ENCODE results near the gene ARNT2. TPM values are rescaled to one million over a fixed set of nuclear protein-coding genes. Genes with fewer than 3 reads are reported as not detected.

The ARNT2 gene
- total RNA-seq, 1 donor from 2014 or later = 35.7 TPM

- DNase-seq = no peak
- Mint-ChIP-seq H3K27ac (ENCODE audit: unreplicated experiment) (no peak overlapping the region), H3K4me3 (ENCODE audit: unreplicated experiment) (no peak overlapping the region), H3K4me1 (ENCODE audit: low read depth, unreplicated experiment) (no peaks in the 10 kb centered on the region), H3K27me3 (ENCODE audit: unreplicated experiment) (peaks cover 3% of the 10 kb centered on the region), H3K9me3 (ENCODE audit: unreplicated experiment) (peaks cover 2% of the 10 kb centered on the region), H3K36me3 (ENCODE audit: unreplicated experiment) (peaks cover 24% of the 10 kb centered on the region)
- no peak for TF ChIP-seq CTCF (IDR thresholded peaks at IDR 0.05; ENCODE audit: partially characterized antibody, unreplicated experiment)
Observed at GRCh38 chr15:80512726-80513660, 108.8 kb downstream of the ARNT2 start.

GRCh38 chr15:80514071-80514780 lies 110.0 kb downstream of the ARNT2 start:
- no peak for DNase-seq
- H3K27me3 Mint-ChIP-seq (ENCODE audit: unreplicated experiment) = peaks cover 3% of the 10 kb centered on the region
- H3K4me1 Mint-ChIP-seq (ENCODE audit: low read depth, unreplicated experiment) = no peaks in the 10 kb centered on the region
- peaks cover 24% of the 10 kb centered on the region for H3K36me3 Mint-ChIP-seq (ENCODE audit: unreplicated experiment)
- H3K9me3 Mint-ChIP-seq (ENCODE audit: unreplicated experiment) = peaks cover 2% of the 10 kb centered on the region
- H3K27ac Mint-ChIP-seq (ENCODE audit: unreplicated experiment) = no peak overlapping the region
- no peak for TF ChIP-seq CTCF (IDR thresholded peaks at IDR 0.05; ENCODE audit: partially characterized antibody, unreplicated experiment)
- no peak overlapping the region for H3K4me3 Mint-ChIP-seq (ENCODE audit: unreplicated experiment)

- no peak for DNase-seq
- no peaks in the 10 kb centered on the region for H3K27me3 Mint-ChIP-seq (ENCODE audit: unreplicated experiment)
- peaks cover 15% of the 10 kb centered on the region for H3K36me3 Mint-ChIP-seq (ENCODE audit: unreplicated experiment)
- no peaks in the 10 kb centered on the region for H3K4me1 Mint-ChIP-seq (ENCODE audit: low read depth, unreplicated experiment)
- no peak for TF ChIP-seq CTCF (IDR thresholded peaks at IDR 0.05; ENCODE audit: partially characterized antibody, unreplicated experiment)
- no peak overlapping the region for H3K27ac Mint-ChIP-seq (ENCODE audit: unreplicated experiment)
- H3K4me3 Mint-ChIP-seq (ENCODE audit: unreplicated experiment) = no peak overlapping the region
- H3K9me3 Mint-ChIP-seq (ENCODE audit: unreplicated experiment) = no peaks in the 10 kb centered on the region
Observed at GRCh38 chr15:80517290-80517689, 113.1 kb downstream of the ARNT2 start.

- Mint-ChIP-seq H3K4me3 (ENCODE audit: unreplicated experiment) (no peak overlapping the region), H3K4me1 (ENCODE audit: low read depth, unreplicated experiment) (no peaks in the 10 kb centered on the region), H3K36me3 (ENCODE audit: unreplicated experiment) (peaks cover 15% of the 10 kb centered on the region), H3K9me3 (ENCODE audit: unreplicated experiment) (no peaks in the 10 kb centered on the region), H3K27ac (ENCODE audit: unreplicated experiment) (no peak overlapping the region), H3K27me3 (ENCODE audit: unreplicated experiment) (peaks cover 2% of the 10 kb centered on the region)
- no peak for TF ChIP-seq CTCF (IDR thresholded peaks at IDR 0.05; ENCODE audit: partially characterized antibody, unreplicated experiment)
- no peak for DNase-seq
Observed at GRCh38 chr15:80518522-80518921, 114.3 kb downstream of the ARNT2 start.

- Mint-ChIP-seq H3K4me1 (ENCODE audit: low read depth, unreplicated experiment) (no peaks in the 10 kb centered on the region), H3K9me3 (ENCODE audit: unreplicated experiment) (no peaks in the 10 kb centered on the region), H3K4me3 (ENCODE audit: unreplicated experiment) (no peak overlapping the region), H3K27ac (ENCODE audit: unreplicated experiment) (no peak overlapping the region), H3K27me3 (ENCODE audit: unreplicated experiment) (peaks cover 6% of the 10 kb centered on the region), H3K36me3 (ENCODE audit: unreplicated experiment) (peaks cover 9% of the 10 kb centered on the region)
- no peak for DNase-seq
- TF ChIP-seq CTCF (IDR thresholded peaks at IDR 0.05; ENCODE audit: partially characterized antibody, unreplicated experiment) = no peak
Observed at GRCh38 chr15:80523746-80524145, 119.6 kb downstream of the ARNT2 start.
